Panc1 (cell line): ENCODE measurements around the gene GMFB. TPM values are rescaled to one million over a fixed set of nuclear protein-coding genes. Genes with fewer than 3 reads are reported as not detected.

Experiments
- ATAC-seq: fragments of 200-7000 bp; cut with Tn5 transposase; 2 replicates; pipeline ENCODE4 v1.9.1; 2020; ENCODE audit warnings: mild to moderate bottlenecking, moderate library complexity
- BruUV-seq: library from RNA; stranded (reverse); fragments of 400-500 nt; replicated peaks from 2 replicates; lab custom pipeline; 2021; lab: Mats Ljungman, UMichigan
- CTCF ChIA-PET: fragments of 300-600 bp; sonication (Branson Sonifier 250); formaldehyde crosslinking; loops from one replicate; lab custom pipeline; 2022; ENCODE audit warnings: antibody characterized with exemption; lab: Charles Lee
- POLR2A ChIA-PET: fragments of 300-600 bp; sonication (Branson Sonifier 250); formaldehyde crosslinking; loops from one replicate; lab custom pipeline; 2022; ENCODE audit warnings: antibody characterized with exemption; lab: Charles Lee
- DNase-seq: peaks from one replicate; pipeline ENCODE4 v3.0.0-alpha.2; 2010; ENCODE audit warnings: low read depth, low spot score
- H3K27ac ChIP-seq: 2 replicates; pipeline ENCODE4 v1.5.1; 2011; ENCODE audit warnings: mild to moderate bottlenecking, low read length, inconsistent platforms
- H3K27me3 ChIP-seq: fragments of 200-500 bp; sonication (Bioruptor generic); 2 replicates; pipeline ENCODE4 v1.6.0; 2014; ENCODE audit warnings: low read length, inconsistent platforms; ENCODE audit not compliant: control insufficient read depth, insufficient read depth
- H3K36me3 ChIP-seq: fragments of 200-500 bp; sonication (Bioruptor generic); 2 replicates; pipeline ENCODE4 v1.5.1; 2014; ENCODE audit warnings: inconsistent platforms, mild to moderate bottlenecking, low read length, moderate library complexity; ENCODE audit not compliant: control insufficient read depth, insufficient read depth
- H3K4me1 ChIP-seq: 2 replicates; pipeline ENCODE4 v1.5.1; 2011; ENCODE audit warnings: inconsistent platforms, mild to moderate bottlenecking, low read length, moderate library complexity; ENCODE audit not compliant: control insufficient read depth, insufficient read depth
- H3K4me3 ChIP-seq, 2 experiments: 2 replicates each; pipeline ENCODE4 v1.5.1; 2011 to 2012; ENCODE audit warnings: low read depth in 2 of 2, low read length in 2 of 2, mild to moderate bottlenecking in 2 of 2, inconsistent platforms in 1 of 2, moderate library complexity in 1 of 2
- H3K9me3 ChIP-seq: fragments of 200-500 bp; sonication (Bioruptor generic); 2 replicates; pipeline ENCODE4 v1.5.1; 2014; ENCODE audit warnings: low read depth, mild to moderate bottlenecking, inconsistent platforms, low read length, moderate library complexity; ENCODE audit not compliant: control insufficient read depth, insufficient read depth
- POLR2AphosphoS5 ChIP-seq: IDR thresholded peaks from 2 replicates; pipeline ENCODE4 v1.6.1; 2012; ENCODE audit warnings: mild to moderate bottlenecking, low read depth, low read length, moderate library complexity
- REST ChIP-seq, 2 experiments: IDR thresholded peaks; 2 replicates each; pipeline ENCODE4 v1.6.1; 2011 to 2012; ENCODE audit warnings: low read depth in 2 of 2, control low read depth in 1 of 2, low read length in 1 of 2, mild to moderate bottlenecking in 1 of 2, moderate library complexity in 1 of 2; ENCODE audit not compliant: insufficient read depth in 1 of 2
- SIN3A ChIP-seq: IDR thresholded peaks from 2 replicates; pipeline ENCODE4 v1.6.1; 2012; ENCODE audit warnings: low read depth, mild to moderate bottlenecking, low read length, moderate library complexity, borderline replicate concordance; ENCODE audit not compliant: insufficient read depth
- TCF7L2 ChIP-seq: IDR thresholded peaks from 2 replicates; pipeline ENCODE4 v1.6.1; 2011; ENCODE audit warnings: mild to moderate bottlenecking, low read depth, low read length, inconsistent platforms
- in situ Hi-C: cut with HindIII; loops from 2 replicates; pipeline ENCODE4 v1.10.0; 2016; ENCODE audit warnings: low sequenced_read_pairs, low pct_unique_long_range_greater_than_20kb
- intact Hi-C: fragments of 100-400 bp; cut with micrococcal nuclease; formaldehyde crosslinking; loops from one replicate; pipeline ENCODE4 v1.10.0; 2022; ENCODE audit not compliant: unreplicated experiment
- total RNA-seq: library from RNA; stranded (reverse); gene quantifications from one replicate; pipeline ENCODE4 v1.2.1, GENCODE V29; 2021; ENCODE audit not compliant: unreplicated experiment
- TF ChIP-seq, protein P1 (sequence below): fragments of 450-650 bp; IDR thresholded peaks from 2 replicates; pipeline ENCODE4 v1.5.1; 2017; ENCODE audit warnings: mild to moderate bottlenecking

GMFB gene
- total RNA-seq, 1 experiment from 2014 or later, result 54.2 TPM

GRCh38 chr14:54425068-54425467 is 63.7 kb downstream of the GMFB start:
- no peak for TF ChIP-seq SIN3A
- TF ChIP-seq TCF7L2, result no peak
- no peak for TF ChIP-seq REST (IDR thresholded peaks at IDR 0.05; ENCODE audit: insufficient read depth in 1 of 2, low read depth in 2 of 2, low read length in 1 of 2)
- TF ChIP-seq, protein P1, sequence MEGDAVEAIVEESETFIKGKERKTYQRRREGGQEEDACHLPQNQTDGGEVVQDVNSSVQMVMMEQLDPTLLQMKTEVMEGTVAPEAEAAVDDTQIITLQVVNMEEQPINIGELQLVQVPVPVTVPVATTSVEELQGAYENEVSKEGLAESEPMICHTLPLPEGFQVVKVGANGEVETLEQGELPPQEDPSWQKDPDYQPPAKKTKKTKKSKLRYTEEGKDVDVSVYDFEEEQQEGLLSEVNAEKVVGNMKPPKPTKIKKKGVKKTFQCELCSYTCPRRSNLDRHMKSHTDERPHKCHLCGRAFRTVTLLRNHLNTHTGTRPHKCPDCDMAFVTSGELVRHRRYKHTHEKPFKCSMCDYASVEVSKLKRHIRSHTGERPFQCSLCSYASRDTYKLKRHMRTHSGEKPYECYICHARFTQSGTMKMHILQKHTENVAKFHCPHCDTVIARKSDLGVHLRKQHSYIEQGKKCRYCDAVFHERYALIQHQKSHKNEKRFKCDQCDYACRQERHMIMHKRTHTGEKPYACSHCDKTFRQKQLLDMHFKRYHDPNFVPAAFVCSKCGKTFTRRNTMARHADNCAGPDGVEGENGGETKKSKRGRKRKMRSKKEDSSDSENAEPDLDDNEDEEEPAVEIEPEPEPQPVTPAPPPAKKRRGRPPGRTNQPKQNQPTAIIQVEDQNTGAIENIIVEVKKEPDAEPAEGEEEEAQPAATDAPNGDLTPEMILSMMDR, result no peak
- no peak for TF ChIP-seq POLR2AphosphoS5
- Histone ChIP-seq H3K27me3 (no peaks in the 10 kb centered on the region), H3K9me3 (no peaks in the 10 kb centered on the region), H3K4me1 (no peaks in the 10 kb centered on the region), H3K4me3 (no peak overlapping the region), H3K27ac (no peak overlapping the region), H3K36me3 (peaks cover 13% of the 10 kb centered on the region)
- intact Hi-C loops (no loop called here), in situ Hi-C loops (no loop called here)
- DNase-seq (no peak), ATAC-seq (no peak)
- ChIA-PET CTCF (no interaction called here), POLR2A (interaction anchor here (0.7 kb wide), 1 partner anchor 968 kb away, joined by 4 read pairs; no protein-coding TSS in a partner anchor)
- BruUV-seq, result no TSS peak

Other genes starting within 250 kb of the GMFB start
- 36.1 TPM for gene CDKN3, start 92.0 kb downstream of the GMFB start, total RNA-seq
- 83.7 TPM for gene CNIH1, start 47.6 kb downstream of the GMFB start, total RNA-seq
- gene CGRRF1, start 20.9 kb upstream of the GMFB start, total RNA-seq, result 14.1 TPM
- 15.2 TPM for gene SAMD4A, start 78.1 kb upstream of the GMFB start, total RNA-seq